ENCODE measurements around the gene LPIN1. TPM values are rescaled to one million over a fixed set of nuclear protein-coding genes. Genes with fewer than 3 reads are reported as not detected.

The LPIN1 gene
- total and polyA plus RNA-seq, 2 of the 13 experiments (the other 11 are each of a cell fraction or from before 2014, with no cell fraction given), result 9.7 to 19.4 TPM

GRCh38 chr2:11738589-11739436 is 7.6 kb upstream of the LPIN1 start (continued):
- TF ChIP-seq GMEB2 (CRISPR knock-in tag; IDR thresholded peaks at IDR 0.05; ENCODE audit: low read depth) (no peak), KLF13 (CRISPR knock-in tag; IDR thresholded peaks at IDR 0.05) (no peak), DMAP1 (CRISPR knock-in tag; IDR thresholded peaks at IDR 0.05) (no peak), ZNF543 (CRISPR knock-in tag; IDR thresholded peaks at IDR 0.05) (no peak), RFX3 (CRISPR knock-in tag; IDR thresholded peaks at IDR 0.05) (no peak), NFKBIZ (CRISPR knock-in tag; IDR thresholded peaks at IDR 0.05) (no peak), ZNF407 (CRISPR knock-in tag; IDR thresholded peaks at IDR 0.05; ENCODE audit: not compliant biosample characterization) (no peak), ZNF10 (CRISPR knock-in tag; IDR thresholded peaks at IDR 0.05; ENCODE audit: borderline replicate concordance, low read depth) (no peak), UBTF (CRISPR knock-in tag; IDR thresholded peaks at IDR 0.05) (peak; percentile 49), KLF16 (CRISPR knock-in tag; IDR thresholded peaks at IDR 0.05) (no peak), CHCHD3 (CRISPR knock-in tag; IDR thresholded peaks at IDR 0.05) (no peak), PLRG1 (conservative IDR thresholded peaks at IDR 0.05) (no peak), DRAP1 (CRISPR knock-in tag; IDR thresholded peaks at IDR 0.05) (no peak), RXRB (CRISPR knock-in tag; IDR thresholded peaks at IDR 0.05; ENCODE audit: borderline replicate concordance) (peak; percentile 32; the same call in 1 of the 2 replicates), ZC3H13 (CRISPR knock-in tag; IDR thresholded peaks at IDR 0.05) (no peak), KDM6A (CRISPR knock-in tag; IDR thresholded peaks at IDR 0.05; ENCODE audit: low read depth) (no peak), ZNF468 (CRISPR knock-in tag; IDR thresholded peaks at IDR 0.05) (no peak), MED8 (CRISPR knock-in tag; IDR thresholded peaks at IDR 0.05; ENCODE audit: insufficient replicate concordance) (no peak)
